Measurements from ENCODE around the gene MAPK8IP2. TPM values are rescaled to one million over a fixed set of nuclear protein-coding genes. Genes with fewer than 3 reads are reported as not detected.

MAPK8IP2 gene
- total and polyA plus RNA-seq, 2 of the 13 experiments (the other 11 are each of a cell fraction or from before 2014, with no cell fraction given), result 1.3 to 2.6 TPM

GRCh38 chr22:50640857-50641647, 40.5 kb downstream of the MAPK8IP2 start (continued):
- TF ChIP-seq THRA (CRISPR knock-in tag; IDR thresholded peaks at IDR 0.05; ENCODE audit: borderline replicate concordance) (no peak), CAMTA2 (CRISPR knock-in tag; IDR thresholded peaks at IDR 0.05; ENCODE audit: borderline replicate concordance) (no peak), MAFK (conservative IDR thresholded peaks at IDR 0.05 in 1 of 2, IDR thresholded peaks at IDR 0.05 in 1 of 2; ENCODE audit: low read length in 2 of 2) (no peak), ZNF777 (CRISPR knock-in tag; IDR thresholded peaks at IDR 0.05) (no peak), ZBTB46 (CRISPR knock-in tag; IDR thresholded peaks at IDR 0.05; ENCODE audit: borderline replicate concordance) (no peak), KAT8 (CRISPR knock-in tag; IDR thresholded peaks at IDR 0.05) (no peak), KDM3A (CRISPR knock-in tag; IDR thresholded peaks at IDR 0.05; ENCODE audit: low read depth) (no peak)
- TF ChIP-seq, protein P1, sequence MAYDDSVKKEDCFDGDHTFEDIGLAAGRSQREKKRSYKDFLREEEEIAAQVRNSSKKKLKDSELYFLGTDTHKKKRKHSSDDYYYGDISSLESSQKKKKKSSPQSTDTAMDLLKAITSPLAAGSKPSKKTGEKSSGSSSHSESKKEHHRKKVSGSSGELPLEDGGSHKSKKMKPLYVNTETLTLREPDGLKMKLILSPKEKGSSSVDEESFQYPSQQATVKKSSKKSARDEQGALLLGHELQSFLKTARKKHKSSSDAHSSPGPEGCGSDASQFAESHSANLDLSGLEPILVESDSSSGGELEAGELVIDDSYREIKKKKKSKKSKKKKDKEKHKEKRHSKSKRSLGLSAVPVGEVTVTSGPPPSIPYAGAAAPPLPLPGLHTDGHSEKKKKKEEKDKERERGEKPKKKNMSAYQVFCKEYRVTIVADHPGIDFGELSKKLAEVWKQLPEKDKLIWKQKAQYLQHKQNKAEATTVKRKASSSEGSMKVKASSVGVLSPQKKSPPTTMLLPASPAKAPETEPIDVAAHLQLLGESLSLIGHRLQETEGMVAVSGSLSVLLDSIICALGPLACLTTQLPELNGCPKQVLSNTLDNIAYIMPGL (CRISPR knock-in tag; IDR thresholded peaks at IDR 0.05; ENCODE audit: borderline replicate concordance in 1 of 2, low read depth in 1 of 2), result no peak
- TF ChIP-seq, protein P2, sequence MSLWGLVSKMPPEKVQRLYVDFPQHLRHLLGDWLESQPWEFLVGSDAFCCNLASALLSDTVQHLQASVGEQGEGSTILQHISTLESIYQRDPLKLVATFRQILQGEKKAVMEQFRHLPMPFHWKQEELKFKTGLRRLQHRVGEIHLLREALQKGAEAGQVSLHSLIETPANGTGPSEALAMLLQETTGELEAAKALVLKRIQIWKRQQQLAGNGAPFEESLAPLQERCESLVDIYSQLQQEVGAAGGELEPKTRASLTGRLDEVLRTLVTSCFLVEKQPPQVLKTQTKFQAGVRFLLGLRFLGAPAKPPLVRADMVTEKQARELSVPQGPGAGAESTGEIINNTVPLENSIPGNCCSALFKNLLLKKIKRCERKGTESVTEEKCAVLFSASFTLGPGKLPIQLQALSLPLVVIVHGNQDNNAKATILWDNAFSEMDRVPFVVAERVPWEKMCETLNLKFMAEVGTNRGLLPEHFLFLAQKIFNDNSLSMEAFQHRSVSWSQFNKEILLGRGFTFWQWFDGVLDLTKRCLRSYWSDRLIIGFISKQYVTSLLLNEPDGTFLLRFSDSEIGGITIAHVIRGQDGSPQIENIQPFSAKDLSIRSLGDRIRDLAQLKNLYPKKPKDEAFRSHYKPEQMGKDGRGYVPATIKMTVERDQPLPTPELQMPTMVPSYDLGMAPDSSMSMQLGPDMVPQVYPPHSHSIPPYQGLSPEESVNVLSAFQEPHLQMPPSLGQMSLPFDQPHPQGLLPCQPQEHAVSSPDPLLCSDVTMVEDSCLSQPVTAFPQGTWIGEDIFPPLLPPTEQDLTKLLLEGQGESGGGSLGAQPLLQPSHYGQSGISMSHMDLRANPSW (CRISPR knock-in tag; IDR thresholded peaks at IDR 0.05; ENCODE audit: borderline replicate concordance), result no peak
- TF ChIP-seq, protein P3, sequence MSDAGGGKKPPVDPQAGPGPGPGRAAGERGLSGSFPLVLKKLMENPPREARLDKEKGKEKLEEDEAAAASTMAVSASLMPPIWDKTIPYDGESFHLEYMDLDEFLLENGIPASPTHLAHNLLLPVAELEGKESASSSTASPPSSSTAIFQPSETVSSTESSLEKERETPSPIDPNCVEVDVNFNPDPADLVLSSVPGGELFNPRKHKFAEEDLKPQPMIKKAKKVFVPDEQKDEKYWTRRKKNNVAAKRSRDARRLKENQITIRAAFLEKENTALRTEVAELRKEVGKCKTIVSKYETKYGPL (CRISPR knock-in tag; IDR thresholded peaks at IDR 0.05), result no peak
- TF ChIP-seq, protein P4, sequence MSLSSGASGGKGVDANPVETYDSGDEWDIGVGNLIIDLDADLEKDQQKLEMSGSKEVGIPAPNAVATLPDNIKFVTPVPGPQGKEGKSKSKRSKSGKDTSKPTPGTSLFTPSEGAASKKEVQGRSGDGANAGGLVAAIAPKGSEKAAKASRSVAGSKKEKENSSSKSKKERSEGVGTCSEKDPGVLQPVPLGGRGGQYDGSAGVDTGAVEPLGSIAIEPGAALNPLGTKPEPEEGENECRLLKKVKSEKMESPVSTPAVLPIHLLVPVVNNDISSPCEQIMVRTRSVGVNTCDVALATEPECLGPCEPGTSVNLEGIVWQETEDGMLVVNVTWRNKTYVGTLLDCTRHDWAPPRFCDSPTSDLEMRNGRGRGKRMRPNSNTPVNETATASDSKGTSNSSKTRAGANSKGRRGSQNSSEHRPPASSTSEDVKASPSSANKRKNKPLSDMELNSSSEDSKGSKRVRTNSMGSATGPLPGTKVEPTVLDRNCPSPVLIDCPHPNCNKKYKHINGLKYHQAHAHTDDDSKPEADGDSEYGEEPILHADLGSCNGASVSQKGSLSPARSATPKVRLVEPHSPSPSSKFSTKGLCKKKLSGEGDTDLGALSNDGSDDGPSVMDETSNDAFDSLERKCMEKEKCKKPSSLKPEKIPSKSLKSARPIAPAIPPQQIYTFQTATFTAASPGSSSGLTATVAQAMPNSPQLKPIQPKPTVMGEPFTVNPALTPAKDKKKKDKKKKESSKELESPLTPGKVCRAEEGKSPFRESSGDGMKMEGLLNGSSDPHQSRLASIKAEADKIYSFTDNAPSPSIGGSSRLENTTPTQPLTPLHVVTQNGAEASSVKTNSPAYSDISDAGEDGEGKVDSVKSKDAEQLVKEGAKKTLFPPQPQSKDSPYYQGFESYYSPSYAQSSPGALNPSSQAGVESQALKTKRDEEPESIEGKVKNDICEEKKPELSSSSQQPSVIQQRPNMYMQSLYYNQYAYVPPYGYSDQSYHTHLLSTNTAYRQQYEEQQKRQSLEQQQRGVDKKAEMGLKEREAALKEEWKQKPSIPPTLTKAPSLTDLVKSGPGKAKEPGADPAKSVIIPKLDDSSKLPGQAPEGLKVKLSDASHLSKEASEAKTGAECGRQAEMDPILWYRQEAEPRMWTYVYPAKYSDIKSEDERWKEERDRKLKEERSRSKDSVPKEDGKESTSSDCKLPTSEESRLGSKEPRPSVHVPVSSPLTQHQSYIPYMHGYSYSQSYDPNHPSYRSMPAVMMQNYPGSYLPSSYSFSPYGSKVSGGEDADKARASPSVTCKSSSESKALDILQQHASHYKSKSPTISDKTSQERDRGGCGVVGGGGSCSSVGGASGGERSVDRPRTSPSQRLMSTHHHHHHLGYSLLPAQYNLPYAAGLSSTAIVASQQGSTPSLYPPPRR (CRISPR knock-in tag; IDR thresholded peaks at IDR 0.05; ENCODE audit: borderline replicate concordance), result no peak
